Skin of body (tissue), 2 donors: ENCODE measurements around the gene NFKBIB. TPM values are rescaled to one million over a fixed set of nuclear protein-coding genes. Genes with fewer than 3 reads are reported as not detected.

Experiments
- DNase-seq: peaks from one replicate; lab custom pipeline; 2025; lab: John Stamatoyannopoulos, UW
- total RNA-seq: library from RNA; depleted of rRNA; stranded (reverse); fragments of >200 nt; gene quantifications from one replicate; pipeline ENCODE4 v1.2.3, GENCODE V29; 2014

Gene NFKBIB
- total RNA-seq, 1 donor from 2014 or later = 5.0 TPM

- no peak for DNase-seq
These were observed 5.1 kb downstream of the NFKBIB start for GRCh38 chr19:38904581-38905539.

- DNase-seq = no peak
These were observed 5.9 kb downstream of the NFKBIB start for GRCh38 chr19:38905620-38906019.

GRCh38 chr19:38907227-38907626 lies 7.5 kb downstream of the NFKBIB start:
- no peak for DNase-seq

GRCh38 chr19:38907670-38908069 lies 7.9 kb downstream of the NFKBIB start:
- DNase-seq = no peak

GRCh38 chr19:38908911-38909310 lies 9.1 kb downstream of the NFKBIB start:
- DNase-seq = no peak

- DNase-seq = no peak
These were observed 10.7 kb downstream of the NFKBIB start for GRCh38 chr19:38910488-38910887.

GRCh38 chr19:38911388-38912001 lies 11.7 kb downstream of the NFKBIB start:
- no peak for DNase-seq

GRCh38 chr19:38912600-38913514 lies 13.1 kb downstream of the NFKBIB start:
- DNase-seq = no peak

GRCh38 chr19:38913958-38914357 lies 14.2 kb downstream of the NFKBIB start:
- DNase-seq = no peak

GRCh38 chr19:38915329-38916321 lies 15.9 kb downstream of the NFKBIB start:
- no peak for DNase-seq

GRCh38 chr19:38917516-38917915 lies 17.7 kb downstream of the NFKBIB start:
- DNase-seq = no peak

- DNase-seq = no peak
These were observed 18.2 kb downstream of the NFKBIB start for GRCh38 chr19:38917921-38918491.

GRCh38 chr19:38918526-38918925 lies 18.8 kb downstream of the NFKBIB start:
- DNase-seq = no peak

- DNase-seq = peak; percentile 17
These were observed 20.2 kb downstream of the NFKBIB start for GRCh38 chr19:38919837-38920601.

- DNase-seq = no peak
These were observed 21.0 kb downstream of the NFKBIB start for GRCh38 chr19:38920602-38921419.

GRCh38 chr19:38921420-38922274 lies 21.9 kb downstream of the NFKBIB start:
- DNase-seq = no peak

GRCh38 chr19:38922482-38922881 lies 22.7 kb downstream of the NFKBIB start:
- DNase-seq = no peak
